ENCODE data around the gene GJD2.

The GJD2 gene

GRCh38 chr15:34726406-34727100, 28.2 kb downstream of the GJD2 start:
- in situ Hi-C loops (cut with MboI; ENCODE audit: low sequenced_read_pairs) = no loop called here

- in situ Hi-C loops (cut with MboI; ENCODE audit: low sequenced_read_pairs) = no loop called here
Observed at GRCh38 chr15:34725556-34725955, 29.2 kb downstream of the GJD2 start.

GRCh38 chr15:34724481-34724880, 30.3 kb downstream of the GJD2 start:
- in situ Hi-C loops (cut with MboI; ENCODE audit: low sequenced_read_pairs) = no loop called here

GRCh38 chr15:34722439-34722836, 32.4 kb downstream of the GJD2 start:
- in situ Hi-C loops (cut with MboI; ENCODE audit: low sequenced_read_pairs) = no loop called here

- in situ Hi-C loops (cut with MboI; ENCODE audit: low sequenced_read_pairs) = no loop called here
Observed at GRCh38 chr15:34721802-34722438, 32.9 kb downstream of the GJD2 start.

- in situ Hi-C loops (cut with MboI; ENCODE audit: low sequenced_read_pairs) = no loop called here
Observed at GRCh38 chr15:34721157-34721801, 33.5 kb downstream of the GJD2 start.

GRCh38 chr15:34719695-34720094, 35.1 kb downstream of the GJD2 start:
- in situ Hi-C loops (cut with MboI; ENCODE audit: low sequenced_read_pairs) = no loop called here

GRCh38 chr15:34718681-34719665, 35.8 kb downstream of the GJD2 start:
- in situ Hi-C loops (cut with MboI; ENCODE audit: low sequenced_read_pairs) = no loop called here

- in situ Hi-C loops (cut with MboI; ENCODE audit: low sequenced_read_pairs) = no loop called here
Observed at GRCh38 chr15:34717729-34718128, 37.1 kb downstream of the GJD2 start.

GRCh38 chr15:34716111-34716510, 38.7 kb downstream of the GJD2 start:
- in situ Hi-C loops (cut with MboI; ENCODE audit: low sequenced_read_pairs) = no loop called here

GRCh38 chr15:34714476-34715121, 40.2 kb downstream of the GJD2 start:
- in situ Hi-C loops (cut with MboI; ENCODE audit: low sequenced_read_pairs) = no loop called here

- in situ Hi-C loops (cut with MboI; ENCODE audit: low sequenced_read_pairs) = no loop called here
Observed at GRCh38 chr15:34713635-34714034, 41.2 kb downstream of the GJD2 start.

- in situ Hi-C loops (cut with MboI; ENCODE audit: low sequenced_read_pairs) = no loop called here
Observed at GRCh38 chr15:34709866-34710265, 44.9 kb downstream of the GJD2 start.

- in situ Hi-C loops (cut with MboI; ENCODE audit: low sequenced_read_pairs) = no loop called here
Observed at GRCh38 chr15:34708422-34708821, 46.4 kb downstream of the GJD2 start.

GRCh38 chr15:34701536-34701935, 53.3 kb downstream of the GJD2 start:
- in situ Hi-C loops (cut with MboI; ENCODE audit: low sequenced_read_pairs) = no loop called here

Data from hTERT RPE-1 (cell line).